COLO668 (cell line): ENCODE measurements around the gene RSKR.
"Not testable (repeated sequence)": the region's sequence is repeated elsewhere in the genome, so short reads cannot be mapped to it uniquely, and the experiment has no call there.

Experiments
- DNase-seq: peaks from one replicate; lab custom pipeline; 2025; ENCODE audit not compliant: unreplicated experiment; lab: John Stamatoyannopoulos, UW

RSKR gene

DNA sequence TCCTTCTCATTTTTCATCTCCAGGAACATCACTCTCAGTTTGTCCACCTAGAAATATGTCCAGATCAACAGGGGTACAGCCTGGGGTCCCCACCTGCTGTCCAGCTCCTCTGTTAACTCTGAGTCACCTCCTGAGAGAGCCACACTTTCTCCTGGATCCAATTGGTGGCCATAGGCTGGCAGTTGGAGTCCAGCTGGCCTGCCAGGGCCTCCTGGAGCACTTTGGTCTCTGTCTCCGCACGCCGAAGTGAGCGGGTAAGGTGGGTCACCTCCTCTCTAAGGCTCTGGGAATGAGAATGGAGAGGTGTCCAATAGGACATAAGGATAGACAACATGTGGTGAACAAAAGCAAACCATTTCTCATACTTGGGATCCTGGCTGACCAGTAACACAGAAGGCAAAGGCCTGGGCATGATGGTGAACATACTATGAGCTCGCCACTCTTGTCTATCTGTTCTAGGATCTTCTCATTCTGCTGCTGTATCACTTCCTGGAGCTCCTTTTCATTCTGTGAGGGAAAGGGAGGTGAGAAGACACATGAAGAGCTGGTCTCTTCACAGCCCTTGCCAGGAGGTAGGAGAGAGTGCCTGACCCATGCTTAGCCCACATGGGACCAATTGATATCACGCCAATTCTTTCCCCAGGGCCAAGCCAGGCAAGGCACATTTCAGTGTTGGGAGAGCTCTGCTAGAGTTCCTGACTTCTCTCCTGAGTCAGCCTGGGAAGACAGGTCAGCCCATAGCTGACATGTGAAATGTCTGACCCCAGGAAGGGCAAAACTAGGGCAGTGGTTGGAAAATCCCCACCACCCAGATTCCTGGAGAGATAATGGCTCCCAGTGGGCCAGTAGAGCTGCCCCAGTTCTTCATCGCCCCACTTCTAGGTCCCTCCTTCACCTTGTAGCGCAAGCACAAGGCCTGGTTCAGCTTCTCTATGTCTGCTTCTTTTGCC, 35.5 kb downstream of the RSKR start:
- DNase-seq = no peak

DNA sequence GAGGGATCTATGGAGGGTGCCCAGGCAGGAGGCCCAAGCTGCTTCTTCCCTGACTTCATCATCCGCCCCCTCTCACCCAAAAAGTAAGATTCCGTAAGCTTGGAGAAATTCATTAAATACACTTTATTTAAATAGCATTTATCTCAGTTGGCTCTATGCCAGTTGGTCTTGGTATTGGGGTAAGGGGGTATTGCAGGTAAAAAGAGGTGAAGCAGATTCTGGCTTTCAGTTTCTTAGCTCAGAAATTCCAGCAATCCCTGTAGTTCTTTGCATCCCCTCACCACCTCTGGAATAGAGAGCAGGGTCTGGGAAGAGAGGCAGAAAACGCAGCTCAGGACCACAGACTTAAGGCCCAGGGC, 36.5 kb downstream of the RSKR start:
- DNase-seq = no peak

- DNase-seq = peak; percentile 95
Observed at GRCh38 chr17:28576758-28577465, 37.1 kb downstream of the RSKR start, which contains the start of gene ALDOC. Gene ALDOC (minus strand): TSS chr17:28576895. CDS start chr17:28575532, 1,363 bp downstream.

DNA sequence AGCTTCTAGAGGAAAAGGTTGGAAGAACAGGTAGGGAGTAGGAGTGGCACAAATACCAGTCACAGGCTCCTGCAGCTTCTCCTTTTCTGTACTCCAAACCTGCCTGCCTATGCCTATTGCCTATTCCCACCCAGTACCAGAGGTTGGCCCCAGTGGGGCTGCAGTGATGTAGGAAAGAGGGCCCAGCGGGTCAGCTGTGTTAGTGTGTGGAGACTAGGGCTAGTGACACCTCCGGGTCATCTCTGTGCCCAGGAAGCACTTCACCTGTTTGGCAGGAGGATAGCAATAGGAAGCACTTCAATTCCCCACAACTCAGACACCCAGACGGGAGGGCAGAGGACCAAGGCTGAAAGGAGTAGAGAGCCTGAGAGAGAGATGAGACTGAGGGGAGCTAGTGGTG, 38.0 kb downstream of the RSKR start:
- DNase-seq = not testable (repeated sequence)

GRCh38 chr17:28575126-28575795, 38.7 kb downstream of the RSKR start:
- no peak for DNase-seq

- DNase-seq = peak; percentile 1
Observed at GRCh38 chr17:28574526-28574925, 39.5 kb downstream of the RSKR start.

DNA sequence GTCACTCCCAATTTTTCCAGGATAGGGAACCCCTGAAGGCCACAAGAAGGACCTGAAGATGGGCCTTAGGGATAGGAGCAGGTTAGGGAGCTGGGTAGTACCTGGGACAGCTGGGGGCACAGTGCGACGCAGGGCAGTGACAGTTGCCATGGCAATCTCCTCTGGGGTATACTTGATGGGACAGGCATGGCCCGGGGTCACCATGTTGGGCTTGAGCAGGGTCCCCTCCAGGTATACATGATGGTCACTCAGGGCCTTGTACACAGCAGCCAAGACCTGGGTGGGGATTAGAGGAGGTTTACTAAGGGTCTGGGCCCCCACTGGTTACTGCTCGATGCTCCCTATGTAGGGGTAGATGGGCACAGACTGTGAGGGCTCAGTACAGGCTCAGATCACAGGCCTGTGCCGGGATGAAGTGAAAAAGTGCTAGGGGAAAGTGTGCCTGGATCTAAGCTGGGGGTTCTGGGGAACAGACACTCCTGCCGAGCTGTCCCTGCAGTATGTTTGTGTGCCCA, 40.0 kb downstream of the RSKR start:
- no peak for DNase-seq

GRCh38 chr17:28573521-28573920, 40.5 kb downstream of the RSKR start:
- no peak for DNase-seq

DNA sequence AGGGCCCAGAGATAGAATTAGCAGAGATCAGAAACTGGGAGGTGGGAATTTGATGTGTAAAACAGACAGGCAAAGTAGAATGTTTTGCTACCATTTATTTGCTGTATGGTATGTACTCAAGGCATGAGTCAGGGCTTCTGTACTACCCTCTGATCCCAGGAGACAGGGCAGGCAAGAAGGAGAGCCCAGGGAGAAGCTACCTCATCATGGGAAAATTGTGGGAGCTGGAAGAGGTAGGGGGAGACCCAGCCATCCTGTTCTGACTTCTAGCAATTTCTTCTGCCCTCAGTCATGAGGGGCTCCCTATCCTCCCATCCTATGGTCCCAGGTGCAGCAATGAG, 41.0 kb downstream of the RSKR start:
- DNase-seq = no peak

DNA sequence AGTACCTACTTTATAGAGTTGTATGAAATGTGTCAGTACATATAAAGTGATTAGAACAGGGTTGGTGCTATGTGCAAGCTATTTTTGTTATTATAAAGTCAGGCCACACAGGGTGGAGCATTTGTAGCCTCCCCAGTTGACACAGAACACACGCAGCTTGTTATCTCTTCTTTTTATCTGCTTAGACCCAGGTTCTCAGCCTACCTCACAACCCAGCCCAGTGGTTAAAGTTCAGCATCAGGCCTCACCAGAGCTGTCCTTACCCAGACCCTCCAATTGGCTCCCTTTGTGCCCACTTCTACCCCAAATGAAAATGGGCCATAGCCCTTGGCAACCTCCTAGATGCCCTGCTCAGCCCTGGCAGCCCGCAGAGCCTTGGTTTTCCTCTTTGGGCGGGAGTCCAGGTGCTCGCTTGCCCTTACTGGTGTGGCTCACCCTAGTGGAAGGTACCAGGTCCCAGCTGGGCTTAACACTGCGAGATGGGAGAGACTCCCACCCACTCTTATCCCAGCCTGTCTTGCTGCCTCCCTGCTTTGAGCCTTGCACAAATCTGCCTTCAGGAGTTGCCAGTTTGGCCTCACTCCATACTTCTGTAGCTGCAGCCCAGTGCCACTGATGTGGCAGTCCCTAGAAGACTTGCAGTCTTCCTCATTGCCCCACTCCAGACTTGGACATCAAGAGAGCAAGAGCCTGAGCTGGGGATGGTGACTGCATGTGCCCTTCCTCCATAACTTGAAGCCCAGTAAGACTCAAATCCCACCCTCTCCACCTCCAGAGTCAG, 41.5 kb downstream of the RSKR start:
- DNase-seq = no peak

DNA sequence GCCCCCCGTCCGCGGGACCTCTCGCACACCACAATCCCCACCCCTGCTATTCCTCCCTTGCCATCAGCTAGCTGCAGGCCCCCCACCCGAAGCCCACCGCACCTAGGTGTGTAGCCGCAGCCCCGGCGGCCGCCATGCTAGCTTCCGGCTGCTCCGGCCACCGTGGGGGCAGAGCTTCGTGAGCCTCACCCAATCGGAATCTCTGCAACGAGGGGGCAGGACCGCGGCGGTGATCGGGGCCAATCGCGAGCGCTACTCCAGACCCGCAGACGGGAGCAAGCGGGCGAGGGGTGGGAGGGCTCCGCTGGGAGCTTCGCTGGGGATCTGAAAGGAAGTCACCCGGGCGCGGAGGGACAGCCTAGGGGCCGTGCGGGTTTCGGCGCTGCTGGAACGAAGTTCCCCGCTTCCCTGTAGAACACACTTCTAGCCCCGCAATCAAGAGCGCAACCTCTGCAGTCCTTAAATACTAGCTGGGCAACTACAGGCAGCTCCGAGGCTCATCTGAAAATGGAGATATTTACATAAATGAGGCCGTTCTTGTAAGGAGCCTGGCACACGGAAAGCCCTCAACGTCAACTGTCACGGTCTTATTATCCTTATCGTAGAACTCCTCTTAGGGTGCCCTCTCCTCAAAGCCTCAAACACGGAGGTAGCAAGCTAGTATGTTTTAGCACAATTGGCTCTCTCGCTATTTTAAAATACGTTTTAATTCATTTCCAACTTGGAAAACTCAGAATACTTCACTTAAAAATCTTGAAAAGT, 42.4 kb downstream of the RSKR start, which contains the start of gene PIGS:
PIGS (minus strand) TSS at position 164 of the 762 bp plus-strand sequence; CDS start at position 136, 28 bp downstream.
- DNase-seq = peak; percentile 90

DNA sequence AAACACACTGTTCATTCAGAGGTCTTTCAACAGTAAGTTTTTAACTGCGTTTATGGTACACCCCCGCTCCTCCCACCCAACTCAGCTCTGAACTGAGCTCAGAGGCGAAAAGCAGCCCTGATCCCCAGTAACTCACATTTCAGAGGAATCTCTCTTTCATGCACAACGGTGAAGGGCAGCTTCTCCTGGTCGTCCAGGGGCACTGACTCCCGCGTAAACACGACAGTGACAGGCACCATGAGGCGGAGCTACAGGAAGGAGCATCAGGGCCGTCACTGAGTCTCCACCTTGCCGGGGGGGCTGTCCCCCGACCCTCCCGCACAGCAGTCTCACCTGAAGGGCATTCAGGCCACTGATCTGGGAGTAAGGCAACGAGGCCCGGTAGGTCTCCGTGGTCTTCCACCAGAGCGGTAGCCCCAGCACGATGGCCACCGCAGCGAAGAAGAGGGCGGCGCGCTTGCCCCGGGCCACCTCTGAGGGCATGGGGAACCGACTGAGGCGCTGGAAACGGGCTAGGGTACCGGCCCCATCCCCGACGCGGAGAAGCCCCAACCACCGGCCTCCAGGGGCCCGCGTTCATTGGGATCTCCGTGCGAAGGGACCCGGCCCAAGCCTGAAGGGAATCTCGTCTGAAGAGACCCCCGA, 43.1 kb downstream of the RSKR start:
- DNase-seq = peak; percentile 42

GRCh38 chr17:28569446-28569845, 44.5 kb downstream of the RSKR start:
- no peak for DNase-seq

DNA sequence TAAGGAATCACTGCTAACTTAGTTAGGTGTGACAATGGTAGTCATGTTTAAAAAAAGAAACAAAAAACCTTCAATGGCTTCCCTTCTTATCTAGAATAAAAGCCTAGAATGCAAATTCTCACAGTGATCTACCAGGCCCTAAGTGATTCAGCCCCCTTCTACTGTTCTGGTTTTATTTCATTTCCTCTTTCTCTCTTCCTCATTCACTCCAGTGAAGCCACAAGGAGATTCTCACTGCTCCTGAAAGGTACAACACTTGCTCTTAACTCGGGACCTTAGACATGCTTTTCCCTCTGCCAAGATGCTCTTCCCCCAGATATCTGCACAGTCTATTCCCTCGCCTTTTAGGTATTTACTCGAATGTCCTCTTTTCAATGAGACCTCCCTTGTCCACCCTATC, 46.4 kb downstream of the RSKR start:
- no peak for DNase-seq

DNA sequence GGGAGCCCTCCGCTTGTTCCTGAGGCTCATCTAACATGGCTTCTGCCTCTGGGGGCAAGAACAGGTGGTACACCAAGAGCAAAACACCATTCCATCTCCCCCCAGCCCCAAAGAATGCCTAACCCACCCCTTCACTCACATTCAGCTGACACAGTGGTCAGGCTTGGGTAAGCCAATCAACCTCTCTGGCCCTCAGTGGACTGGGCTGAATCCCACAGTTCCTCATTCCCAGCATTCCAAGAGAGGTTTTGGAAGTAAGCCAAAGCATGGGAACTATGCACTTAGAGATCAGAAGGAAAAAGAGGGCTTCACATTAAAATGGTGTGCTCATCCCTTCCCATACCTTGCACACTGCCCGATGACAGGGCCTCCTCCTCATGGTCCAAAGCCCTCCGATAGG, 50.5 kb downstream of the RSKR start:
- DNase-seq = no peak
